Suprapubic skin (tissue), 4 donors: ENCODE data around the gene SLC39A5. TPM values are rescaled to one million over a fixed set of nuclear protein-coding genes. Genes with fewer than 3 reads are reported as not detected.
A peak's percentile ranks its signal among the peaks of the same experiment; 100 is the strongest.

Source experiments
- DNase-seq, 2 donors: peaks; one replicate each; pipeline ENCODE4 v3.0.0-alpha.2; 2019; ENCODE audit warnings: low spot score in 2 of 2
- H3K27ac ChIP-seq: fragments of 200-600 bp; sonication (generic); one replicate; pipeline ENCODE4 v1.5.1; 2019
- H3K27me3 ChIP-seq: fragments of 200-600 bp; sonication (generic); one replicate; pipeline ENCODE4 v1.5.1; 2019
- H3K36me3 ChIP-seq: fragments of 200-600 bp; sonication (generic); one replicate; pipeline ENCODE4 v1.5.1; 2019
- H3K4me1 ChIP-seq: fragments of 200-600 bp; sonication (generic); one replicate; pipeline ENCODE4 v1.5.1; 2019
- H3K4me3 ChIP-seq: fragments of 200-600 bp; sonication (generic); one replicate; pipeline ENCODE4 v1.5.1; 2019; ENCODE audit warnings: mild to moderate bottlenecking
- H3K9me3 ChIP-seq: fragments of 200-600 bp; sonication (generic); one replicate; pipeline ENCODE4 v1.5.1; 2019
- EP300 ChIP-seq: sonication (generic); formaldehyde crosslinking; IDR thresholded peaks from one replicate; pipeline ENCODE4 v1.6.1; 2017; ENCODE audit warnings: antibody characterized with exemption
- POLR2A ChIP-seq, 2 donors: fragments of 450-650 bp; IDR thresholded peaks; one replicate each; pipeline ENCODE4 v1.6.1; 2017; ENCODE audit warnings: antibody characterized with exemption in 2 of 2, mild to moderate bottlenecking in 2 of 2, moderate library complexity in 2 of 2
- POLR2AphosphoS5 ChIP-seq, 3 donors: sonication (generic); formaldehyde crosslinking; IDR thresholded peaks; one replicate each; pipeline ENCODE4 v1.6.1; 2017; ENCODE audit warnings: antibody characterized with exemption in 3 of 3
- WGBS: methylation state at CpG from one replicate; pipeline ENCODE4 v1.1.5; 2018; 5-methylcytosine and 5-hydroxymethylcytosine counted together
- total RNA-seq, 4 donors: library from RNA; depleted of rRNA; stranded (reverse); fragments of >200 nt; gene quantifications; one replicate each; pipeline ENCODE4 v1.1.0, GENCODE V29; 2016
- TF ChIP-seq, protein P1 (sequence below), 2 donors: fragments of 200-600 bp in 1 of 2; fragments of 450-650 bp in 1 of 2; sonication (generic) in 1 of 2; IDR thresholded peaks; one replicate each; pipeline ENCODE4 v1.5.1; 2016 to 2019; ENCODE audit warnings: antibody characterized with exemption in 2 of 2, mild to moderate bottlenecking in 1 of 2, moderate library complexity in 1 of 2

Gene SLC39A5, protein sequence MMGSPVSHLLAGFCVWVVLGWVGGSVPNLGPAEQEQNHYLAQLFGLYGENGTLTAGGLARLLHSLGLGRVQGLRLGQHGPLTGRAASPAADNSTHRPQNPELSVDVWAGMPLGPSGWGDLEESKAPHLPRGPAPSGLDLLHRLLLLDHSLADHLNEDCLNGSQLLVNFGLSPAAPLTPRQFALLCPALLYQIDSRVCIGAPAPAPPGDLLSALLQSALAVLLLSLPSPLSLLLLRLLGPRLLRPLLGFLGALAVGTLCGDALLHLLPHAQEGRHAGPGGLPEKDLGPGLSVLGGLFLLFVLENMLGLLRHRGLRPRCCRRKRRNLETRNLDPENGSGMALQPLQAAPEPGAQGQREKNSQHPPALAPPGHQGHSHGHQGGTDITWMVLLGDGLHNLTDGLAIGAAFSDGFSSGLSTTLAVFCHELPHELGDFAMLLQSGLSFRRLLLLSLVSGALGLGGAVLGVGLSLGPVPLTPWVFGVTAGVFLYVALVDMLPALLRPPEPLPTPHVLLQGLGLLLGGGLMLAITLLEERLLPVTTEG
- total RNA-seq, result 1 to 10 TPM in 2 of 4 donors, not detected in 2; 1.3 to 2.4 TPM

DNA sequence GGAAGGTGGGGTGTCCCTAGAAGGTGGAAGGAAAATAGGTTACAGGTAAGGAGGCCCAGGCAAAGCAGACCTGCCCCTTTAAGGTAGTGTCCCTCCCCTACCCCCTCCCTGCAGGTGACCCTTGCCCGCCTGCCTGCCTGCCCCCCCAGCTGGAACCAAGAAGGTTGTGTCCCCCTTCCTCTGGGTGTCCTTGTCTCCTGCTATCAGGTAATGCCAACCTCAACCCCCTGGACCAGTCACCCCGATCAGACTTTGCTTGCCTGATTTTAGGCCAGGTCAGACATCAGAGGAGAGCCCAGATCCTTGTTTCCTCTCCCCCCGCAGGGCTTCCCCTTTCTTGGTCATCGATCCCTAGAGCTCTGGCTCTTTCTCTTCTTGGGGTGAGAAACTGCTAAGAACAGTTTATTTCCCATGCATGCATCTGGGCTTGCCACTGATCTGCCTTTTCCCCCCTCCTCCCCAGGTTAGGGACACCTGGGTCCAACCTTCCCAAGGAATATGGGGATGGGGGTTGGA, at the start of gene SLC39A5:
Gene SLC39A5, plus strand, starts transcription at position 136 of the 516 bp plus-strand sequence. CDS start 1,224 bp downstream, outside the sequence.
- Histone ChIP-seq H3K4me3 (no peak within 1 kb of the TSS), H3K9me3 (no peaks in the 10 kb centered on the region), H3K36me3 (peaks cover 21% of the 10 kb centered on the region), H3K27me3 (no peaks in the 10 kb centered on the region), H3K27ac (no peak within 1 kb of the TSS), H3K4me1 (peaks cover 3% of the 10 kb centered on the region)
- 83% methylated on average over 4 of the region's 4 CpGs for WGBS
- TF ChIP-seq, protein P1, sequence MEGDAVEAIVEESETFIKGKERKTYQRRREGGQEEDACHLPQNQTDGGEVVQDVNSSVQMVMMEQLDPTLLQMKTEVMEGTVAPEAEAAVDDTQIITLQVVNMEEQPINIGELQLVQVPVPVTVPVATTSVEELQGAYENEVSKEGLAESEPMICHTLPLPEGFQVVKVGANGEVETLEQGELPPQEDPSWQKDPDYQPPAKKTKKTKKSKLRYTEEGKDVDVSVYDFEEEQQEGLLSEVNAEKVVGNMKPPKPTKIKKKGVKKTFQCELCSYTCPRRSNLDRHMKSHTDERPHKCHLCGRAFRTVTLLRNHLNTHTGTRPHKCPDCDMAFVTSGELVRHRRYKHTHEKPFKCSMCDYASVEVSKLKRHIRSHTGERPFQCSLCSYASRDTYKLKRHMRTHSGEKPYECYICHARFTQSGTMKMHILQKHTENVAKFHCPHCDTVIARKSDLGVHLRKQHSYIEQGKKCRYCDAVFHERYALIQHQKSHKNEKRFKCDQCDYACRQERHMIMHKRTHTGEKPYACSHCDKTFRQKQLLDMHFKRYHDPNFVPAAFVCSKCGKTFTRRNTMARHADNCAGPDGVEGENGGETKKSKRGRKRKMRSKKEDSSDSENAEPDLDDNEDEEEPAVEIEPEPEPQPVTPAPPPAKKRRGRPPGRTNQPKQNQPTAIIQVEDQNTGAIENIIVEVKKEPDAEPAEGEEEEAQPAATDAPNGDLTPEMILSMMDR (IDR thresholded peaks at IDR 0.05), result no peak
- TF ChIP-seq POLR2A (IDR thresholded peaks at IDR 0.05) (no peak), POLR2AphosphoS5 (IDR thresholded peaks at IDR 0.05) (no peak), EP300 (no peak)
- no peak for DNase-seq

DNA sequence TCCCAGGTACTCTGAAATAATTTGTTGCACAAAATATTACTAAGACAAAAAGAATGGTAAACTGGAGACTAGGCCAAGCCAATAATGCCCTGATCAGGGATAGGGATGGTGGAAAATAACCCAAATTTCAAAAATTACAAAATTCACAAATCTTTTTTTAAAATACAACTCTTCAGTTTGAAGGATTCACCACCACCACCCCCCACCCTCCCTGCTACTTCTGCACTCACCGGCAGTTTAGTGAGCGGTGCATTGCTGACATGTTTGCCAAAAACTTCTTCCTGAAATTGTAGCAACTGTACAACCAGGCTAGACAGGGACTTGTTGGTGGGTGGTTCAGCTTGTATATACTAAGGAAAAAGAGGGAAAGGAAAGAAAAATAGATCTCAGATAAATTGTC, 42.9 kb upstream of the SLC39A5 start:
- Histone ChIP-seq H3K36me3 (peaks cover 49% of the 10 kb centered on the region), H3K27me3 (no peaks in the 10 kb centered on the region), H3K4me3 (no peak overlapping the region), H3K9me3 (no peaks in the 10 kb centered on the region), H3K4me1 (peaks cover 29% of the 10 kb centered on the region), H3K27ac (no peak overlapping the region)
- no peak for TF ChIP-seq EP300
- no peak for TF ChIP-seq POLR2AphosphoS5 (IDR thresholded peaks at IDR 0.05)
- TF ChIP-seq POLR2A (IDR thresholded peaks at IDR 0.05), result no peak
- TF ChIP-seq, protein P1 (IDR thresholded peaks at IDR 0.05), result no peak
- DNase-seq, result no peak
- 41% methylated on average over 2 of the region's 2 CpGs for WGBS

DNA sequence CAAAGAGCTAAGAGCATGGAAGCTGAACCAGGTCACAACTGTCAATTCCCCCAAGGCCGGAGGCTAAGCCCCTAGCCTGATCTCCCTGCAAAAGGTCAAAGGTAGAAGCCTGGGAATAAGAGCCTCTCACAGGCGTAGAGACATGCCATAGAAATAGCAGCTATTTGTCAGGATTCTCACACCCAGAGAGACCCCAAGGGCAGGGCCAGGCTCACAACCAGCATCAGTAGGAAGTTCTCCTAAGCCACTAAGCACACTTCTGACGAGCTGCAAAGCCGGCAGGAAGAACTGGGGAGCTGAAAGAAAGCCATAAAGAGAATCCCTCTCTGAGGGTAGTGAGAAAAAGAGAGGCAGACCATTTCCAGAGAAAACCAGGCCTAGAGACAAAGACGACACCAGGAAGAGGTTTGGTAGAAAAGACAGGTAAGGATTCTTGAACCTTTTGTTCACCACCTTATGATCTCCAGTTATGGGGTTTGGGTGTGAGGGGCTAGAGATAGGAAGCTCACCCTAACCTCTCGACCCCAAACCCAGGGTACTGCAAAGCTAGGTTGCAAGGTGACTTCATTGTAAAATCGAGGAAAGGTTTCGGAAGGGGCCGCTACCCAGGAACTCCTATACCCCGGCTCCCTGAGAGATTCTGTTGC, 41.6 kb upstream of the SLC39A5 start:
- Histone ChIP-seq H3K36me3 (peaks cover 36% of the 10 kb centered on the region), H3K27ac (peak overlapping the region; percentile 91), H3K27me3 (no peaks in the 10 kb centered on the region), H3K4me3 (peak overlapping the region; percentile 88), H3K9me3 (no peaks in the 10 kb centered on the region), H3K4me1 (peaks cover 29% of the 10 kb centered on the region)
- no peak for DNase-seq
- TF ChIP-seq, protein P1 (IDR thresholded peaks at IDR 0.05), result no peak
- TF ChIP-seq EP300 (no peak), POLR2AphosphoS5 (IDR thresholded peaks at IDR 0.05) (no peak), POLR2A (IDR thresholded peaks at IDR 0.05) (no peak)
- 10% methylated on average over 10 of the region's 10 CpGs for WGBS

DNA sequence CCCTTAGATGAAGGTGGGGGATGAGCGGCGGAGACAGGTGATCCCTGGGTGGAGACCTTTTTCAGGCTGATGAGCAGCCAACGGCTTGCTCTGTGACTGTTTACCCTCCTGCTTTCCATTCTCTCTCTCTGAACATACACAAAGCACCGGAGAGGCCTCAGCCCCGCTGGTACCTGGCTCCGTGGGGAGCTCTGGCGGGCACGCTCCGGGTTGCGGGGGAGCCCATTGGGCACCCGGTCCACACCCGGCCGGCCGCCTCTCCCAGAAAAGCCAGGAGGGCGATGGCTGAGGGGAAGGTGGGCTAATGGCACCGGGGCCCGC, 41.1 kb upstream of the SLC39A5 start:
- H3K36me3 ChIP-seq, result peaks cover 31% of the 10 kb centered on the region
- TF ChIP-seq, protein P1 (IDR thresholded peaks at IDR 0.05), result no peak
- TF ChIP-seq POLR2A (IDR thresholded peaks at IDR 0.05) (no peak), EP300 (no peak), POLR2AphosphoS5 (IDR thresholded peaks at IDR 0.05) (no peak)
- no peaks in the 10 kb centered on the region for H3K9me3 ChIP-seq
- DNase-seq, result no peak
- H3K4me3 ChIP-seq, result peak overlapping the region; percentile 88
- H3K4me1 ChIP-seq, result peaks cover 29% of the 10 kb centered on the region
- H3K27ac ChIP-seq, result peak overlapping the region; percentile 91
- 16% methylated on average over 5 of the region's 17 CpGs for WGBS
- H3K27me3 ChIP-seq, result no peaks in the 10 kb centered on the region
